Caco-2 (cell line): ENCODE results near the gene SAMD10. TPM values are rescaled to one million over a fixed set of nuclear protein-coding genes. Genes with fewer than 3 reads are reported as not detected.
"Not testable (repeated sequence)": the region's sequence is repeated elsewhere in the genome, so short reads cannot be mapped to it uniquely, and the experiment has no call there.

Experiments
- BruUV-seq: library from RNA; stranded (reverse); fragments of 400-500 nt; replicated peaks from 2 replicates; lab custom pipeline; 2021; lab: Mats Ljungman, UMichigan
- CTCF ChIA-PET: fragments of 300-600 bp; sonication (Branson Sonifier 250); formaldehyde crosslinking; loops from one replicate; lab custom pipeline; 2022; ENCODE audit warnings: antibody characterized with exemption; lab: Charles Lee
- POLR2A ChIA-PET: fragments of 300-600 bp; sonication (Branson Sonifier 250); formaldehyde crosslinking; loops from one replicate; lab custom pipeline; 2022; ENCODE audit warnings: antibody characterized with exemption; lab: Charles Lee
- DNase-seq, 2 experiments: peaks; one replicate each; pipeline versions ENCODE4 v3.0.0 to v3.0.0-alpha.2; 2020 to 2022
- H3K27me3 ChIP-seq: replicated peaks from 2 replicates; pipeline ENCODE4 v1.6.0; 2011; ENCODE audit warnings: low read length; ENCODE audit not compliant: control insufficient read depth, insufficient read depth
- H3K36me3 ChIP-seq: 2 replicates; pipeline ENCODE4 v1.5.1; 2011; ENCODE audit warnings: low read length; ENCODE audit not compliant: control insufficient read depth, insufficient read depth
- H3K4me1 ChIP-seq: fragments of 250-450 bp; sonication (Bioruptor Pico); 2 replicates; pipeline ENCODE4 v1.5.1; 2020; ENCODE audit warnings: mild to moderate bottlenecking
- H3K4me3 ChIP-seq: 2 replicates; pipeline ENCODE4 v1.5.1; 2011; ENCODE audit warnings: low read depth, mild to moderate bottlenecking, control low read depth, low read length
- H3K9me3 ChIP-seq: fragments of 250-450 bp; sonication (Bioruptor Pico); 2 replicates; pipeline ENCODE4 v1.5.1; 2020; ENCODE audit warnings: mild to moderate bottlenecking, moderate library complexity
- H3K27ac Mint-ChIP-seq: one replicate; pipeline ENCODE4 v1.8.0; 2022; ENCODE audit warnings: mixed read lengths; ENCODE audit not compliant: unreplicated experiment
- H3K27me3 Mint-ChIP-seq: one replicate; pipeline ENCODE4 v1.8.0; 2022; ENCODE audit warnings: mixed read lengths; ENCODE audit not compliant: insufficient read depth, unreplicated experiment
- H3K36me3 Mint-ChIP-seq: one replicate; pipeline ENCODE4 v1.8.0; 2022; ENCODE audit warnings: mild to moderate bottlenecking, mixed read lengths; ENCODE audit not compliant: insufficient read depth, unreplicated experiment
- H3K4me1 Mint-ChIP-seq: one replicate; pipeline ENCODE4 v1.8.0; 2022; ENCODE audit warnings: low read depth, mixed read lengths; ENCODE audit not compliant: unreplicated experiment
- H3K4me3 Mint-ChIP-seq: one replicate; pipeline ENCODE4 v1.8.0; 2022; ENCODE audit warnings: mild to moderate bottlenecking, moderate library complexity, mixed read lengths; ENCODE audit not compliant: unreplicated experiment
- H3K9me3 Mint-ChIP-seq: one replicate; pipeline ENCODE4 v1.8.0; 2022; ENCODE audit warnings: mixed read lengths; ENCODE audit not compliant: unreplicated experiment
- CTCF ChIP-seq, 2 experiments: fragments of 200-600 bp in 1 of 2; IDR thresholded peaks; 1 replicate in 1 of 2; 2 replicates in 1 of 2; pipeline versions ENCODE4 v1.5.1 to v1.8.0; 2011 to 2022; ENCODE audit warnings: antibody characterized with exemption in 1 of 2, control low read depth in 1 of 2, inconsistent platforms in 1 of 2, low read depth in 1 of 2, low read length in 1 of 2, mild to moderate bottlenecking in 1 of 2, moderate library complexity in 1 of 2; ENCODE audit not compliant: insufficient read depth in 1 of 2, severe bottlenecking in 1 of 2, unreplicated experiment in 1 of 2
- intact Hi-C: fragments of 100-400 bp; cut with micrococcal nuclease; formaldehyde crosslinking; loops from one replicate; pipeline ENCODE4 v1.10.0; 2022; ENCODE audit not compliant: unreplicated experiment
- total RNA-seq: library from RNA; stranded (reverse); gene quantifications from 2 replicates; pipeline ENCODE4 v1.2.3, GENCODE V29; 2022

SAMD10 gene
- total RNA-seq, 1 experiment from 2014 or later = 13.6 TPM

- Mint-ChIP-seq H3K4me3 (no peak overlapping the region), H3K36me3 (peaks cover 97% of the 10 kb centered on the region), H3K4me1 (peaks cover 37% of the 10 kb centered on the region), H3K27me3 (no peaks in the 10 kb centered on the region), H3K27ac (peak overlapping the region; percentile 83), H3K9me3 (no peaks in the 10 kb centered on the region)
- BruUV-seq = no TSS peak
- Histone ChIP-seq H3K9me3 (no peaks in the 10 kb centered on the region), H3K4me3 (no peak overlapping the region), H3K27me3 (no peaks in the 10 kb centered on the region), H3K4me1 (peaks cover 34% of the 10 kb centered on the region), H3K36me3 (peaks cover 49% of the 10 kb centered on the region)
- no peak for TF ChIP-seq CTCF (IDR thresholded peaks at IDR 0.05; ENCODE audit: insufficient read depth in 1 of 2, low read depth in 1 of 2, low read length in 1 of 2, severe bottlenecking in 1 of 2, unreplicated experiment in 1 of 2)
- CTCF ChIA-PET = interaction anchor here (0.6 to 3.0 kb wide), 4 partner anchors 16 to 485 kb away, joined by 3 to 45 read pairs (median 6); no protein-coding TSS in a partner anchor
- intact Hi-C loops = no loop called here
- POLR2A ChIA-PET = no interaction called here
- DNase-seq = no peak
Observed at GRCh38 chr20:64022671-64023360, 43.4 kb upstream of the SAMD10 start.

GRCh38 chr20:64021124-64021975 is 41.9 kb upstream of the SAMD10 start:
- Histone ChIP-seq H3K27me3 (no peaks in the 10 kb centered on the region), H3K36me3 (peaks cover 38% of the 10 kb centered on the region), H3K4me1 (peaks cover 34% of the 10 kb centered on the region), H3K9me3 (no peaks in the 10 kb centered on the region), H3K4me3 (no peak overlapping the region)
- peaks cover 37% of the 10 kb centered on the region for H3K4me1 Mint-ChIP-seq
- H3K4me3 Mint-ChIP-seq = no peak overlapping the region
- ChIA-PET CTCF (no interaction called here), POLR2A (no interaction called here)
- H3K27ac Mint-ChIP-seq = no peak overlapping the region
- intact Hi-C loops = no loop called here
- peaks cover 94% of the 10 kb centered on the region for H3K36me3 Mint-ChIP-seq
- no peak for TF ChIP-seq CTCF (IDR thresholded peaks at IDR 0.05; ENCODE audit: insufficient read depth in 1 of 2, low read depth in 1 of 2, low read length in 1 of 2, severe bottlenecking in 1 of 2, unreplicated experiment in 1 of 2)
- H3K9me3 Mint-ChIP-seq = no peaks in the 10 kb centered on the region
- H3K27me3 Mint-ChIP-seq = no peaks in the 10 kb centered on the region
- no peak for DNase-seq
- BruUV-seq = no TSS peak

- Histone ChIP-seq H3K27me3 (no peaks in the 10 kb centered on the region), H3K36me3 (peaks cover 21% of the 10 kb centered on the region), H3K4me1 (no peaks in the 10 kb centered on the region), H3K4me3 (no peak overlapping the region), H3K9me3 (no peaks in the 10 kb centered on the region)
- intact Hi-C loops = no loop called here
- H3K4me3 Mint-ChIP-seq = no peak overlapping the region
- DNase-seq = no peak
- ChIA-PET POLR2A (no interaction called here), CTCF (no interaction called here)
- H3K4me1 Mint-ChIP-seq = no peaks in the 10 kb centered on the region
- BruUV-seq = no TSS peak
- H3K27me3 Mint-ChIP-seq = no peaks in the 10 kb centered on the region
- TF ChIP-seq CTCF (IDR thresholded peaks at IDR 0.05; ENCODE audit: insufficient read depth in 1 of 2, low read depth in 1 of 2, low read length in 1 of 2, severe bottlenecking in 1 of 2, unreplicated experiment in 1 of 2) = no peak
- H3K36me3 Mint-ChIP-seq = peaks cover 75% of the 10 kb centered on the region
- no peak overlapping the region for H3K27ac Mint-ChIP-seq
- no peaks in the 10 kb centered on the region for H3K9me3 Mint-ChIP-seq
Observed at GRCh38 chr20:64015635-64016034, 36.2 kb upstream of the SAMD10 start.

- BruUV-seq, H3K27me3 Mint-ChIP-seq, H3K27me3 ChIP-seq, H3K9me3 ChIP-seq, H3K9me3 Mint-ChIP-seq, H3K4me1 Mint-ChIP-seq, intact Hi-C loops, H3K4me1 ChIP-seq, POLR2A ChIA-PET, H3K4me3 Mint-ChIP-seq, CTCF ChIA-PET, DNase-seq, H3K27ac Mint-ChIP-seq, H3K4me3 ChIP-seq: not testable (repeated sequence)
- peaks cover 22% of the 10 kb centered on the region for H3K36me3 ChIP-seq
- H3K36me3 Mint-ChIP-seq = peaks cover 76% of the 10 kb centered on the region
Observed at GRCh38 chr20:64012385-64013154, 33.1 kb upstream of the SAMD10 start.
